ENCODE measurements around the gene CLCNKB. TPM values are rescaled to one million over a fixed set of nuclear protein-coding genes. Genes with fewer than 3 reads are reported as not detected.

CLCNKB gene
- total RNA-seq, 4 donors from 2014 or later, result 7.1 to 42.2 (median 15.4) TPM

GRCh38 chr1:16076031-16076864 lies 32.7 kb downstream of the CLCNKB start:
- Histone ChIP-seq H3K4me3 (replicated peaks in 1 of 3) (no peak overlapping the region), H3K4me1 (peaks cover 8 to 50% of the 10 kb centered on the region in 2 donors), H3K27ac (peak overlapping the region in 2 of 3 donors; percentile 12 to 52), H3K36me3 (no peaks in the 10 kb centered on the region), H3K27me3 (no peaks in the 10 kb centered on the region), H3K9me3 (no peaks in the 10 kb centered on the region)
- intact Hi-C loops (cut with DNase I), result loop anchor here (2.0 to 5.0 kb wide), 2 partner anchors 113 to 286 kb away; no protein-coding TSS in a partner anchor
- no peak for TF ChIP-seq POLR2A (IDR thresholded peaks at IDR 0.05)
- no peak for TF ChIP-seq CTCF (IDR thresholded peaks at IDR 0.05)
- DNase-seq, result no peak
- 81 to 85% methylated on average over 11 to 14 of the region's 14 CpGs for WGBS, 2 donors

GRCh38 chr1:16076865-16077238 lies 33.3 kb downstream of the CLCNKB start:
- DNase-seq, result peak; percentile 36 to 55
- Histone ChIP-seq H3K27me3 (no peaks in the 10 kb centered on the region), H3K27ac (peak overlapping the region in 2 of 3 donors; percentile 12 to 52), H3K9me3 (no peaks in the 10 kb centered on the region), H3K4me3 (replicated peaks in 1 of 3) (no peak overlapping the region), H3K36me3 (no peaks in the 10 kb centered on the region), H3K4me1 (peaks cover 8 to 50% of the 10 kb centered on the region in 2 donors)
- intact Hi-C loops (cut with DNase I), result loop anchor here (2.0 to 5.0 kb wide), 2 partner anchors 112 to 285 kb away; no protein-coding TSS in a partner anchor
- TF ChIP-seq CTCF (IDR thresholded peaks at IDR 0.05), result no peak
- no peak for TF ChIP-seq POLR2A (IDR thresholded peaks at IDR 0.05)
- WGBS, 2 donors, result 41 to 70% methylated on average over 10 to 11 of the region's 11 CpGs

- WGBS, 2 donors, result 90 to 94% methylated on average over 12 of the region's 12 CpGs
- no peak for DNase-seq
- TF ChIP-seq CTCF (IDR thresholded peaks at IDR 0.05) (no peak), POLR2A (IDR thresholded peaks at IDR 0.05) (no peak)
- intact Hi-C loops (cut with DNase I), result loop anchor here (2.0 to 5.0 kb wide), 2 partner anchors 111 to 285 kb away; no protein-coding TSS in a partner anchor
- Histone ChIP-seq H3K36me3 (no peaks in the 10 kb centered on the region), H3K27me3 (no peaks in the 10 kb centered on the region), H3K4me3 (replicated peaks in 1 of 3) (no peak overlapping the region), H3K27ac (no peak overlapping the region), H3K4me1 (peaks cover 8 to 55% of the 10 kb centered on the region in 2 donors), H3K9me3 (no peaks in the 10 kb centered on the region)
These were observed 34.0 kb downstream of the CLCNKB start for GRCh38 chr1:16077406-16078245.

GRCh38 chr1:16078925-16079656 lies 35.5 kb downstream of the CLCNKB start:
- DNase-seq, result peak; percentile 82 to 84
- no peak for TF ChIP-seq POLR2A (IDR thresholded peaks at IDR 0.05)
- peak; percentile 69 to 97 (median 92) for TF ChIP-seq CTCF (IDR thresholded peaks at IDR 0.05)
- Histone ChIP-seq H3K4me1 (peaks cover under 1 to 42% of the 10 kb centered on the region in 2 donors), H3K9me3 (no peaks in the 10 kb centered on the region), H3K36me3 (no peaks in the 10 kb centered on the region), H3K4me3 (replicated peaks in 1 of 3) (no peak overlapping the region), H3K27ac (no peak overlapping the region), H3K27me3 (no peaks in the 10 kb centered on the region)
- 33 to 36% methylated on average over 8 to 10 of the region's 10 CpGs for WGBS, 2 donors
- intact Hi-C loops (cut with DNase I), result loop anchor here (5.0 kb wide), 1 partner anchor 283 kb away; no protein-coding TSS in a partner anchor
